Immature natural killer cell (primary cell): ENCODE results near the gene CXCL5. TPM values are rescaled to one million over a fixed set of nuclear protein-coding genes. Genes with fewer than 3 reads are reported as not detected.

Experiments
- DNase-seq, 3 donors: peaks; one replicate each; pipeline ENCODE4 v3.0.0; 2022; ENCODE audit warnings: mixed read lengths in 1 of 3
- H3K27ac Mint-ChIP-seq, 6 donors: one replicate each; pipeline ENCODE4 v1.8.0; 2020; ENCODE audit warnings: mixed read lengths in 6 of 6, mild to moderate bottlenecking in 5 of 6, inconsistent platforms in 4 of 6, moderate library complexity in 3 of 6
- H3K27me3 Mint-ChIP-seq, 3 donors: one replicate each; pipeline ENCODE4 v1.8.0; 2020 to 2021; ENCODE audit warnings: low read depth in 3 of 3, mild to moderate bottlenecking in 3 of 3, mixed read lengths in 3 of 3, moderate library complexity in 3 of 3, inconsistent platforms in 1 of 3
- H3K36me3 Mint-ChIP-seq, 3 donors: one replicate each; pipeline ENCODE4 v1.8.0; 2020; ENCODE audit warnings: mixed read lengths in 3 of 3, inconsistent platforms in 2 of 3, mild to moderate bottlenecking in 2 of 3
- H3K4me1 Mint-ChIP-seq, 2 donors: one replicate each; pipeline ENCODE4 v1.8.0; 2020; ENCODE audit warnings: inconsistent platforms in 2 of 2, mild to moderate bottlenecking in 2 of 2, mixed read lengths in 2 of 2, moderate library complexity in 1 of 2
- H3K4me3 Mint-ChIP-seq, 5 donors: one replicate each; pipeline ENCODE4 v1.8.0; 2020; ENCODE audit warnings: mild to moderate bottlenecking in 5 of 5, mixed read lengths in 5 of 5, inconsistent platforms in 3 of 5, moderate library complexity in 3 of 5
- H3K9me3 Mint-ChIP-seq, 6 donors: one replicate each; pipeline ENCODE4 v1.8.0; 2020; ENCODE audit warnings: mild to moderate bottlenecking in 6 of 6, mixed read lengths in 6 of 6, inconsistent platforms in 4 of 6, moderate library complexity in 3 of 6
- polyA plus RNA-seq, 3 donors: library from polyadenylated mRNA; unstranded; fragments of 300-500 nt; fragmentation: Illumina TruSeq; gene quantifications; one replicate each; pipeline ENCODE4 v1.2.3, GENCODE V29; 2021

CXCL5 gene
- polyA plus RNA-seq, 3 donors from 2014 or later: 0.41 to 0.76 TPM; not detected in 1

DNA sequence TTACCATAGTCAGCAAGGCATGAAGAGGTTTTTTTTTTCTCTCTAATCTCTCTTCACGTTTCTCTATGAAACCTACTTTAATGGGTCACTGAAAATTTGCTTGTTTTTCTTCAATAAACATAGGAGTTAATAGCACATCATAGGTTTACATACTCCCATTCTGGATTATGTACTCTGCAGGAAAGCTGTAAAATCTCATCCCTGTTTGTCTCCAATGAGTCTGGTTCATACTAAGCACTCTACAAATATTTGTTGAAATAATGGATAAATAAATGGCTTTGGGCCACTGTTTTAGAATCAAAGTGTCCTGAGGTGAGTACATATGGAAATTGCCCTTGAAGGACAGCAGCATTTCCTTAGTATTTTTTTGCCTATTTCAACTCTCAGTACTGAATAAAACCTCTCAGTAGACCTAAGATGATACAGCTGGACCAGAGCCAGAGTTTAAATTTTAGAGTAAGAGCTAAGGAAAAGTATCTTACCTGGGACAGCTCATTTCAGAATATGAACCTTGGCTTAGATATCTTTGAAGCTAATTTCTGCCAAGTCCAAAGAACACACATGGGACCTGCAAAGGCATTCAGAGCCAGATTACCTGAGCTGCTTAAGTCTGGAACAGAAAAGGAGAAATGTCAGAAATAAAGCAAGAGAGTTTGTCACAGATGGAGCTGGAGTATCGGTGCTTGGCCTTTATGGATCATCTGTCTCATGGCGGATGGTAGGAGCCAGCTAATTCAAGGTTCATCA lies 51.1 kb downstream of the CXCL5 start:
- no peaks in the 10 kb centered on the region for H3K4me1 Mint-ChIP-seq
- no peak overlapping the region for H3K4me3 Mint-ChIP-seq
- H3K27ac Mint-ChIP-seq: no peak overlapping the region
- H3K27me3 Mint-ChIP-seq: peaks cover 6 to 12% (median 11%) of the 10 kb centered on the region in 3 donors
- no peak for DNase-seq
- H3K9me3 Mint-ChIP-seq: peaks cover 0 to 27% (median 8%) of the 10 kb centered on the region in 6 donors
- H3K36me3 Mint-ChIP-seq: no peaks in the 10 kb centered on the region

DNA sequence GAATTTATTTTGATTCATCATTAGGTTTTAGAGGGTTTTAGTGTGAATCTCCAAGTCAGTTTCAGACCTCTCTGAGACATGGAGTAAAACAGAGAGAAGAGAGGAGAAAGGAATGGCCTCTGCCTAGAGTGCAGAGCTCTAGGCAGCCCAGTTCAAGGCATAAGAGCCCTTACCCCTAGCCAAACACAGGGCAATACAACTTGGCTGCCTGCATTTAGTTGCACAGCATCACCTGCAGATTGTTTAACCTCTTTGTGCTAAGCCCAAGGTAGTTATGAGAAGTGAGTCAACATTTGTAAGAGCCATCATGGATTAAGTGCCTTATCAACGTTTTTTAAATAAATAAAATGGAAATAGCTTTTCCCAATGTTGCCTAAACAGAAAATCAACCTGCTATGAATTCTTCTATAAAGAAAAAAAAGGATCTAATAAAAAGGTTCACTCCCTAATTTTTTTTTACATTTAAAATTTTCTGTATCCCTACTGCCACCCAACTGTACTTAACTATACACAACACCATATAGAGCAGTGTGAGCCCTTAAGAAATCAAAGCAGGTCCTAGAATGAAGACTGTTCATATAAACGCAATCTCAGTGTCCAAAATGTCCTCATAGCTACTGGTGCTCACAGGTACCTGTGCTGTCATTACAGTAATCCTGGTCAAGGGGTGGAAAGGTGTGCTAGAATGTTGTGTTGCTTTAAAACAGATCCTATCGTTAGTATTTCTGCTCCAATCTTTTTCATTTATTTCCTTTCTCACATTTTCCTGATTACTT lies 52.6 kb downstream of the CXCL5 start:
- no peak overlapping the region for H3K4me3 Mint-ChIP-seq
- no peak overlapping the region for H3K27ac Mint-ChIP-seq
- H3K36me3 Mint-ChIP-seq: no peaks in the 10 kb centered on the region
- H3K4me1 Mint-ChIP-seq: no peaks in the 10 kb centered on the region
- DNase-seq: no peak
- H3K27me3 Mint-ChIP-seq: peaks cover 6 to 12% (median 11%) of the 10 kb centered on the region in 3 donors
- peaks cover 0 to 24% (median 9%) of the 10 kb centered on the region in 6 donors for H3K9me3 Mint-ChIP-seq

Other genes with a start within 250 kb of the CXCL5 start
- gene CXCL6, start 162.0 kb downstream of the CXCL5 start, polyA plus RNA-seq: not detected
- gene PF4V1, start 145.4 kb downstream of the CXCL5 start, polyA plus RNA-seq: 1 to 10 TPM in 1 of 3 donors, under 1 TPM in 1, not detected in 1; 0.71 to 6.4 TPM
- not detected for gene CXCL1, start 129.3 kb downstream of the CXCL5 start, polyA plus RNA-seq
- gene PF4, start 16.6 kb downstream of the CXCL5 start, polyA plus RNA-seq: 100 to 1,000 TPM in 1 of 3 donors, 1 to 10 TPM in 1, under 1 TPM in 1; 0.88 to 107 (median 9.4) TPM
- 100 to 1,000 TPM in 1 of 3 donors, 10 to 100 TPM in 2; 13.6 to 258 (median 35.7) TPM for gene PPBP, start 10.5 kb downstream of the CXCL5 start, polyA plus RNA-seq
- not detected for gene CXCL3, start 40.0 kb upstream of the CXCL5 start, polyA plus RNA-seq
- 1 to 10 TPM in 1 of 3 donors, not detected in 2; 1.3 TPM for gene CXCL2, start 100.5 kb upstream of the CXCL5 start, polyA plus RNA-seq
- 1 to 10 TPM; 4.5 to 5.7 (median 4.6) TPM for gene MTHFD2L, start 159.4 kb upstream of the CXCL5 start, polyA plus RNA-seq